WI38 (cell line): Measurements from ENCODE around the gene EXOC4.
A peak's percentile ranks its signal among the peaks of the same experiment; 100 is the strongest.

ENCODE experiments used
- H3K4me3 ChIP-seq: 2 replicates; pipeline ENCODE4 v1.5.1; 2011; ENCODE audit warnings: low read depth, mild to moderate bottlenecking, control low read depth, low read length
- CTCF ChIP-seq: IDR thresholded peaks from 2 replicates; pipeline ENCODE4 v1.5.1; 2012; ENCODE audit warnings: low read depth, mild to moderate bottlenecking, control low read depth, low read length

Gene EXOC4

GRCh38 chr7:133234961-133235875 lies 17.7 kb upstream of the EXOC4 start:
- TF ChIP-seq CTCF: no peak
- no peak overlapping the region for H3K4me3 ChIP-seq

GRCh38 chr7:133237545-133237944 lies 15.3 kb upstream of the EXOC4 start:
- no peak overlapping the region for H3K4me3 ChIP-seq
- no peak for TF ChIP-seq CTCF

- H3K4me3 ChIP-seq: no peak overlapping the region
- TF ChIP-seq CTCF: no peak
These were observed 12.6 kb upstream of the EXOC4 start for GRCh38 chr7:133240302-133240701.

GRCh38 chr7:133246558-133246957 lies 6.3 kb upstream of the EXOC4 start:
- no peak for TF ChIP-seq CTCF
- no peak overlapping the region for H3K4me3 ChIP-seq

GRCh38 chr7:133248901-133249300 lies 4.0 kb upstream of the EXOC4 start:
- no peak overlapping the region for H3K4me3 ChIP-seq
- no peak for TF ChIP-seq CTCF

- no peak for TF ChIP-seq CTCF
- no peak overlapping the region; the same call in 1 of the 2 replicates for H3K4me3 ChIP-seq
These were observed 396 bp upstream of the EXOC4 start for GRCh38 chr7:133252506-133252857.

- no peak for TF ChIP-seq CTCF
- H3K4me3 ChIP-seq: peak overlapping the region; percentile 95
These were observed 619 bp downstream of the EXOC4 start for GRCh38 chr7:133253519-133253875.
